ENCODE results near the gene UBE2QL1.

The UBE2QL1 gene

DNA sequence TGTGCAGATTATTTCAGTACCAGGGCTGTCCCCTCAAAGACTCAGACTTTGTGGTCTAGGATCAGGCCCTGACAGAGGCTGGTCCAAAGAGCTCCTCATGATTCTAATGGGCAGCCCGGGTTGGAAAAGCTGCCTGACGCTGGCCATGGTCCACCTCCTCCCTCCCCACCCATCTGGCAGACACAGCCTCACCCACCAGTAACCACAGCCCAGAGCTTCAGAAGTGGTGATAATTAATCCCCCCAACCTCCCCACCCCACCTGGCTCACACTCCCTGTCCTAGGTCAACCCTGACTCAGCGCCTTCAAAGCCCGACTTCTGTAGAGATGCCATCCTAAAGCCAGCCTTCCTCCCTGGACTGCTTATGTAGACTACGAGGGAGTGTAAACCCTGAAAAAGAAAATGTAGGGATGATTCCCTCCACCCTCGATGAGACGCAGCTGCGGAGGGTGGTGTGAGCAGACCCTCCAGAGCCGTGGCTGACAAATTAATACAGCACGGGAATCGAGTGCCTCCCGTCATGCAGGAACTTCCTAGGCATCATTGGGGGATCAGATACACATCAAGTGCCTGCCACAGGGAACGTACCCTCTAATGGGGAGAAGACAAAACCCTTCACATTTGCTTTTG, 7.0 kb downstream of the UBE2QL1 start:
- no peak for DNase-seq

DNA sequence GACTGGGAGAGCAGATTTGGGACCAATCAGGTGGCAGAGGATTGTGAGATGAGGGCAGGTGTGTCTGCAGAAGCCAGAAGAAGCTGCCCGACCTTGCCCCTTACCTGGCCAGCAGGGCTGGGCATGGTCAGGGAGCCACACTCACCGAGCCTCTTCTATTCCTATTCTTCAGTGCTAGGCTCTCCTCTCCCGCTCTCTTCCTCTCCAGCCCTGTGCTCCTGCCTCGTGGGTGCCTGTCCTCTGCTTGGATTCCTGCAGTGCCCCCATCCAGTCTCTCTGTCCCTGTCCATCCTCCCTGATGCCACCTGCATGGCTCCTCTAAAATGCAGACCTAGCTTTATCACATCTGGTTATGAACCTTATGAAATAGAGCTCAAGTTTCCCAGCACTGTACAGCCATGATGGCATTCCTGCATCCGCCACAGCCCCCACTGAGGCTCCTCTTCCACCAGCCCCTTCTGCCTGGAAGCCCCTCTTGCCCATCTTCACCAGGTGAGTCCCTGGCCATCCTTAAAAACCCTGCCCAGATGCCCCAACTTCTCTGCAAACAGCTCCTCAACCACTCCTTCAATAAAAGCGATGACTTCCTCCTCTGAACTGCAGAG, 8.2 kb downstream of the UBE2QL1 start:
- DNase-seq, result no peak

DNA sequence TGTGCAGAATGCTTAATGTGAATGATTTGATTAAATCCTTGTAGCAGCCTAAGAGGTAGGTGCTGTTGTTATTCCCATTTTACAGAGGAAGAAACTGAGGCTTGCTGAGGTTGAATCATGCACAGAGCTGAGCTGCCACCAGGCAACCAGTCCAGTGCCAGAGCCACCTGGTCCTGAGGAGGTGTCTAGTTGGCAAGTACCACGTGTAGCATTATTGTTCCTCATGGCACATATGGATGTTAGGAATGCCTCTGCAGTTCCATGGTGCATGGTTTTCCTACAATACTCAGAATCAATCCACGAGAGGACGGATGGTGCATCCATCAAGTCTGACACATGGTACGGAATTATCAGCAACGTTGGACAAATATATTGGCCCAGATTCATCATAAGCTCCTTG, 8.9 kb downstream of the UBE2QL1 start:
- DNase-seq, result no peak

DNA sequence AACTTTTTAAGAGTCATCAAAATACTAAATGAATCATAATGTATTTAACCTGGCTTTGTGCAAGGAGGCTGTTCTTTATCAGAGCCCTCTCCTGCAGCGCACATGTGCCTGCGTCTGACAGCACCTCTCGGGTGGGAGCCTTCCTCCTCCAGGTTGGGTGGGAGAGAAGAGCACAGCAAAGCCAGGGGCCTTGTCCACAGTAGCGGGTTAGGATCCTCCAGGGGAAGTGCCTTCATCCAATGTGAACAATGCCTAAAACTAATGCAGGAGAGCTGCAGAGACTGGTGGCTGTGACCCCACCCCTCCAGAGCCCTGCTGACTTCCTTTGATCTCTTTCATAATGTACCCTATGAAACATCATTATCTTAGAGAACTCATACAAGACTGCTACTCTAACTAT, 10.2 kb downstream of the UBE2QL1 start:
- no peak for DNase-seq

DNA sequence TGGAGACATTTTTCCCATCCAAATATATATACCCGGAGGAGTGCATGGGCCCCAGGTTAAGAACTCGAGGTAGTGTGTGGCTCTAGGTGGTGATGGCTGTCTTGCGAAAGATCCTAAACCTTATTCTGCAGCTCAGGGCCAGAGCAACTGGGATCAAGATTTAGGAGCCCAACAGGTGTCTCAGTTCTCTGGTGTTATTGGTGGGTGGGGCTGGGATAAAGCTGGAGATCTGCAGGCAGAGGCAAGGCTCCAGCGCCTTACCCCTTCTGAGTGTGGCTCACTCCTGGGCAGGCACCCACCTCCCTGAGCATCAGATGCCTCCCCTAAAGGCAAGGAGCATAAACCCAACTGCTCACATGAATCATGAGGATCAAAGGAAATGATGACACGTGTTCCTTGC, 11.2 kb downstream of the UBE2QL1 start:
- DNase-seq, result no peak

DNA sequence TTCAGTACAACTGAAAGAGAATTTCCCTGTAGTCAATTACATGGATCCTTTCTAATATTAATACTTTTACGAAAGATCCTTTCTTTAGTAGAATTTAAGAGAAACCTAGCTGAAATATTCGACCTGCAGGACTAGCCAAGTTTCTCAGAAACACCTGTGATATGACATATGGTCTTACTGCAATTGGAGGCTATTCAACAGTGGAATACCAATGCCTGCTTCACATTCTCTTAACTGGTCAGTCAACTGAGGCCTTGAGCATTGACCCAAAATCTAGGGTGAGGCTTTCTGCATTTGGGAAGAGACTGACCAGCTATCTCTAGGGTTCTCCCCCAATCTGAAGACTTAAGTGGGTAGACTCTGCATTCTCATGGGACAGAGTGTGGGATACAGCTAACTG, 12.3 kb downstream of the UBE2QL1 start:
- DNase-seq, result no peak

DNA sequence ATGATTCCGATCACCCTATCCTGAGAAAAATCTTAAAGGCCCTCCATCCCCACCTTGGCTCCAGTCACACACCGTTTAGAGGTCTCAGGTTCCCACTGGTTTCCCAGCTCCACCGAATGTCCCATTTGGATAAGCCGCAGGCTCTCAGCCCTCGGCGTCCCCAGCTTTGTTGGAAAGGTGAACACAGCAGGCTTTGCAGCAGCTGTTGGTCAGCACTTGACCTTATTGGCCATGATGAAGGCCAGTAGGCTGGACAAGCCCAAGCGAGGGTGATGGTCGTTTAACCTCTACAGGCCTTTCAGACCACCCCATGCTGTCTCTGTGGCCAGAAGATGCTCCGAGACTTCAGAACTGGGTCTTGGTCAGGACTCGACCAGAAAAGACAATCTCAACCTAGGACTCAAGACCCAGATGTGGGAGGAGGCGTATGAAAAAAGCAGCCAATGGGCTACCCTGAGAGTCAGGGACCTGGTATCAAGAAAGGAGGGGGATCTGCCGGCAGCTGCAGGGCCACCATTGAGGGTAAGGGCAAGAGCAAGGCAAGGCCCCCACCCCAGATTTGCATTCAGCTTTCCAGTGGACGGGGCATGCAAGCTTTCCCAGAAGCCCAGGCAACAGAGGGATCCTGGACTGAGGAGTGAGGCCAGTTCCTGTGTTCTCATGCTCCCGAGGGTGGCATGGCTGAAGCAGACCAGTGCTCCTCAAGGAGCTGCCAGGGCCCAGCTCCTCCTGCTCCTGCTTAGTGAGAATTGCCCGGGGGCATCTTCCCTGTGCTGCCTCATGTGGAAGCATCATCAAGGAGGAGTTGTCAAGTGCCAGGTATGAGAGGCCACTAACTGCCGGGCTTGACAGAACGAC, 13.4 kb downstream of the UBE2QL1 start:
- no peak for DNase-seq

DNA sequence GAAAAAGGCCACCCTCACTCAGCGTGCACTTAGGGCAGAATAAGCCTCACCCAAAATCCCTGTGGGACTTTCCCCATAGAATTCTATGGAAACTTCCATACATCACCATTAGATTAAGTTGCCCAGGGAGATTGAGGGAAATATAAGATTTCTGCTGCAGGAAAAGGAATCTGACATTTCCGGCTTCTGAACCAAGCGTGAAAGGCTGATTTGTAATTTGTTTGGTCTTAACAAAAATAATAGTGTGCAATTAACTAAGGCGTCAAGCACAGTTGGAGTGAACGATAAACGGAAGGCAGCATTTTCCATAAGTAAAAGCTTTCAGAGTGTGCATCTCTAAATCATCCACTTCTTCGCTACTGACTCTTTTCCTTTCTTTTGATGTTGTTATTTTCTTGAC, 14.0 kb downstream of the UBE2QL1 start:
- no peak for DNase-seq

DNA sequence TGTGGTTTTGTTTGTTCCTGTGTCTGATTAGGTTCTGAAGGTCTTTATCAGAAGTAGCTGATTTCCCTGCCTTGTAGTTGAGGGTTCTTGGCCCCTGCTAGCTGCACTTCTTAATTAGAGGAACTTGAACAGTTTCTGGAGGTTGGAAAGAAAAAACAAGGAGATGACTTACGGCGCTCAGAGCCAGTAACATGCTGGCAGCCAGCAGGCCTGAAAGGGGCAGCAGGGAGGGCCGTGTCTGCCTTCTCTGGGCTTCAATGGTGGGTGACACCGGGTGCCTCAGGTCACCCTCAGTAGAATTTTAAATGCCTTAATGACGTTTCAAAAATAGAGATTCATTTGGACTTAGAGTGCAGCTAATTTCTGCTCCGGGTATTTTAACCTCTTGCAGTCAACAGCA, 15.8 kb downstream of the UBE2QL1 start:
- no peak for DNase-seq

DNA sequence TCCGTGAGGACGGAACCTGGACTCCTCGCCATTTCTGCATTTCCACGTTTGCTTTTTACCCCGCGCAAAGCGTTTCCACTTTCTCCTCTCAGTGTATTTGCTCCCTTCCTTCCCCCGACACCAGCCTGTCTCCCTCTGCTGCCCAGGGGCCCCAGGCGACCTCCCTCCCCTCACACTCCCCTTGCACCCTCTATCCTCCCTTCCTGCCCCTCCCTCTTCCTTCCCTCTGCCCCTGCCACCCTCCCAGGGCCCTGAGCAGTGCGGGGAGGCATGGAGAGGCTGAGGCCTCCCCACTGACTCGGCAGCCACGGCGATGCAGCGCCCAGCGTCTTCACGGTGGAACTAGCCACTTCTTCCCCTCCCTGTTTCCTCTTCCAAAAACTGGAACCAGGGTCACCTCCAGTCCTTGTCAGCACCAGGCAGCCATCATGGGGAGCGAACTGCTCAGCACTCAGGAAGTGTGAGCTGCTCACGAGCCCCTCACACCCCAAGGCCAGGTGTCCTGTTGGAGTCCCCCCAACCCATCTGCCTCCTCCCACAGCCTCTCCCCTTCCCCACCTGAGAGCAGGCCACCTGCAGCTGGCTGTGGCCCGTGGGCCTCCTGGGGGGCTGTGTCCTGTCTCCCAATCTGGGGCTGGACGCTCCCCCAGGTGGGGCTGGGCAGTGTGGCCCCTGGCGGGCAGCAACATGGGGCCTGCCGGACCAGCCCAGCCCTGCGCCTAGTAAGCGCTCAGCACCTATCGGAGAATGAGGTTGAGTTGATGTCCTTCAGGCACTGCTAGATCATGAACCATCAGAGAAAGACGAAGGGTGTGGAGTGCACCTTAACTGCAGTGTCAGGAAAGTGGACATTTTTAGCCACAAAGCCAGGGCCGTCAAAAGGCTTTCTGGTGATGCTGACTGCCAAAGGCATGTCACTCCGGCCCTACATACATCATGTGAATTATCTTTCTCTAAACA, 17.5 kb downstream of the UBE2QL1 start:
- no peak for DNase-seq

DNA sequence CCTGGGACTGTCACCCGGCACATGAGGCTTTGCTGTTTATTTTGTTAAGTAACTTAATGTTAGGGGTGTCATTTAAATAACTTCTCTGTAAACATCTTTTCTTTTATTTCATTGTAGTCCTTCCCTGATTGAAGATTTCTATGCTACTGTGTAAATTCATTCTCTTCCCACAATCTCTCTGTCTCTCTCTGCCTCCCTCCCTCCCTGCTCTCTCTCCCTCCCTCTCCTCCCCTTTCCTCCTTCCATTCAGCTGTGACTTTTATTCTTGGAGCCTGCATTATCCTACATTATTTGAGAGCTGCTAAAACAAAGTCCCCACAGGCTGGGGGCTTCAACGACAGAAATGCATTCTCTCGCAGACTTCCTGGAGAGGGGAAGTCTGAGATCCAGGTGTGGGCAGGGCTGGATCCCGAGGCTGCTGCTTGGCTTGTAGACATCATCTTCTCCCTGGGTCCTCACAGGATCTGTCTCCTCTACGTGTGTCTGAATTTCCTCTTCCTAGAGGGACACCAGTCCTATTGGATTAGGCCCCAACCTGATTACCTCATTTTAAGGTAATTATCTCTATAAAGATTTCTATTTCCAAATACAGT, 18.4 kb downstream of the UBE2QL1 start:
- no peak for DNase-seq

DNA sequence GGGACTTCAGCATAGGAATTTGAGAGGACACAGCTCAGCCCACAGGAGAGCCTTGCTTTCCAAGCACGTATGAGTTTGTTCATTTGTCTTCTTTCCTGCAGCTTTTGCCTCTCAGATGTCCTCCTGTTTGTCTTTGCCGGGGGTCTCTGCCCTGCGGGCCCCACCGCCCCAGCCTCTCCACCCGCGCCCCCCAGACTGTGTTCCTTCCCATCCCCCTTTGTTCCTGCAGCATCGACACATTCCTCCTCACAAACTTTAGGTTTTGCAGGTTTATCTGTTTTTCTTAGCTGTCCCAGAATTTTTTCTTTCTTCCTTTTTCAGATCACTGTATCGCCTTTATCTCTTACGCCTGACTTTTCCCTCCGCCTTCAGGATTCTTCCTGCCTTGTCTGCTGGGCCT, 18.9 kb downstream of the UBE2QL1 start:
- DNase-seq, result no peak

DNA sequence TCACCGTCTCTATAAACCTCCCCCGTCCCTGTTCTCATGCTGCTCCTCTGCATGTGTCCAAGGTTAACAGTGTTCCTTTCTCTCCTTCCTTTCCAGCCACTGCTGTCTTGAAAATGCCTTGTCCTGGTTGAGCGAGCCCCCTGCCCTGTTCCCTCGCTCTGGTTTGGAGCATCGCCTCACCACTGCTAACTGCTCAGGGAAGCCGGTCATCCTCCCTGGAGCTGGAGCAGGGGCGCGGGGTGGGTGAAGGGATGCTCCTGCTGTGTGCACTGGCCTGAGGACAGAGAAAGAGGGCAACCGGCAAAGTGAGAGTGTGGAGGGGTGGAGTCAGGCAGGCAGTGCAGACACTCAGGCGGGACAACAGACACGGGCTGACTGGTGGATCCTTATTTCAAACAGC, 19.4 kb downstream of the UBE2QL1 start:
- DNase-seq, result no peak

DNA sequence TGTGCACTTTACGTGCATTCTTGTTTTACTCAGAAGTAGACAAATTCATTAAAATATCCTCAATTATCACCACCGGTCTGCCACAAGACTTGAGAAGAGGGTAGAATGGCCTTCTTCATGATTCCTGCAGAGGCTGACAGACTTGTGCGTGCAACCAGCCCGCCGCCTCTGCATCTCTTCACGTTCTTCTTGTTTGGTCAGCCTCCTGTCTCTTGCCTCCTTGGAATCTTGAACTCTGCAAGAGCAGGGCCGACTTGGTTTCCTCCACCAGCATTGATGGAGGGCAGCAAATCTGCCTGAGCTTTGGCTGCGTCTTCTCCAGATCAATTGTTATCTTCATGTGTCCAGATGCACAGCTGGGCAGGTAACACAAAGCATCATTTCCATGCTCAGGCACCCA, 20.2 kb downstream of the UBE2QL1 start:
- no peak for DNase-seq

DNA sequence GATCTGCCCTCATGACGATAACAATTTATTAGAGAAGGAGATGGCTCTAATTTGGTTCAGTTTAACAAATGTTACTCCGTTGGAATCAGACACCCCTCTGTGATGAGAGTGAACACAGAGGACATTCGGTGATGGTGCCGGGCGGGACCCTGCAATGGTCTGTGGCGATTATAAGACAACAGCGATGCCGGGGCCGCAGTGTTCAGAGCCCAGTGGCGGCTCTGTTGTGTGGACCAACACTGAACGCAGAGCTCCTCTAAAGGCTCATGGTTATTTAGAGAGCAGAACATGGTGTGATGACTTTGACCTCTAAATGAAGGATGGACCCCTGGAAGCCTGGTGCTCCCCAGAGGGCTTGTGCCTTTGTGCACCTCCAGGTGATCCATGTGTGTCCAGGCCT, 21.2 kb downstream of the UBE2QL1 start:
- no peak for DNase-seq

DNA sequence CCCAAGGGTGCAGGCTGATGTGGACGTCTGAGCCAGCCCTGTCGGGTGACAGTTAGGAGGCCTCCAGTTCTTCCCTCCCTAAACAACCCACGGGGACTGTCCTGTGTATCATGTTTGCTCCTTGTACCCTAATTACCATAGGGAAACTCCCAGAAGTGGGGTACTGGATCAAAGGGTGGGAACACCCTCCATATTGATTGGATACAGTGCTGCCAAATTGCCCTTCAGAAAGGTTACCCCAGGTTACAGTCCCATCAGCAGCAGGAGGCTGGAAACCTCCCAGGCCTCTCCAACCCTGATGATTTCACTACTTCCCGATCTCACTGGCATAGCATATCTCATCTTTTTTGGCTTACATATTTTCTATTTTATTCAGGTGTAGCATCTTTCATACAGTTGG, 22.0 kb downstream of the UBE2QL1 start:
- DNase-seq, result no peak

DNA sequence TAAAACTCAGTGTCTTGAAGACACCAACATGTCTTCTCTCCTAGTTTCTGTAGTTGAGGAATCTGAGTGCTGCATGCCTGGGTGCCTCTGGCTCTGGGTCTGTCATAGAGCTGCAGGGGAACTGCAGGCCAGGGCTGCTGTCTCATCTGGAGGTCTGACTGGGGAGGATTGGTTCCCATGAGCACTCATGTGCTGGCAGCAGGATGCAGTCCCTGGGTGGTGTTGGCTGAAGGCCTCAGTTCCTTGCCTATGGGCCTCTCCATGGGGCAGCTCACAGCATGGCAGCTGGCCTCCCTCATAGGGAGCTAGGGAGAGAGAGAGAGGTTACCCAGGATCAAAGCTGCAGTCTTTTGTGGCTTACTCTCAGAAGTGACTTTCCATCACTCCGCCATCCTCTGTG, 22.6 kb downstream of the UBE2QL1 start:
- no peak for DNase-seq

DNA sequence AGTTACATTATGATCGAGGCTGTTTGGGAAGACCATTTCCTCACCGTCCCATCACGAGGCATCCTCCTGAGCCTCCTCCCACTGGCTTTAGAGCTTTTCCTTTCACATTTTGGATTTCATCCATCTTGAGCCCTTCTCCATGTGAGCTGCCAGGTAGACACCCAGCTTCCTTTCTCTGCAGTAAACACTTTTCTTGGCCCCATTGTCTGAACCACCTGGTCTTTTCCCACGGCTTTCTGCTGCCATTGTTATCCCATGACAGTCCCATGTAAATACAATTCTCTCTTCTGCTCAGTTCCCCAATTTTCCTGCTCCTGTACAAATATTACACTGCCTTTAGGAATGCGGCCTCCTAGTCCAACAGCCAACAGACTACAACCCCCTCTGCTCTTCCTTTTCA, 24.1 kb downstream of the UBE2QL1 start:
- DNase-seq, result no peak

DNA sequence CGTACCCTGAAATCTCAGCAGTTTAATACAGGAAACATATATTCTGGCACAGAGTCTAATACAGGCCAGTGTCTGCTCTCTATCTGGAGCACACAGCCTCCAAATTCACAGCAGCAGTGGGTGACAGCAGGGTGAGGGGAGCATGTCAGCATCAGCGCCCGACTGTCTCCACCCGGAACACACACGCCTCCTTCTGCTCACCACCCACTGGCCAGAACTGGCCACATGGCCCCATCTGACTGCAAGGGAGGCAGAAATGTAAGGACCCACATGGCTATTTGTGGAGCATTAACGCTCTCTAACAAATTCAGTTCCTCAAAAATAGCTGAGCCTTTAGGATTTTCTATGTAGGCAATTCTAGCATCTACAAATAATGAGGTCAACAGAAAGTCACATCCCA, 24.6 kb downstream of the UBE2QL1 start:
- DNase-seq, result no peak

DNA sequence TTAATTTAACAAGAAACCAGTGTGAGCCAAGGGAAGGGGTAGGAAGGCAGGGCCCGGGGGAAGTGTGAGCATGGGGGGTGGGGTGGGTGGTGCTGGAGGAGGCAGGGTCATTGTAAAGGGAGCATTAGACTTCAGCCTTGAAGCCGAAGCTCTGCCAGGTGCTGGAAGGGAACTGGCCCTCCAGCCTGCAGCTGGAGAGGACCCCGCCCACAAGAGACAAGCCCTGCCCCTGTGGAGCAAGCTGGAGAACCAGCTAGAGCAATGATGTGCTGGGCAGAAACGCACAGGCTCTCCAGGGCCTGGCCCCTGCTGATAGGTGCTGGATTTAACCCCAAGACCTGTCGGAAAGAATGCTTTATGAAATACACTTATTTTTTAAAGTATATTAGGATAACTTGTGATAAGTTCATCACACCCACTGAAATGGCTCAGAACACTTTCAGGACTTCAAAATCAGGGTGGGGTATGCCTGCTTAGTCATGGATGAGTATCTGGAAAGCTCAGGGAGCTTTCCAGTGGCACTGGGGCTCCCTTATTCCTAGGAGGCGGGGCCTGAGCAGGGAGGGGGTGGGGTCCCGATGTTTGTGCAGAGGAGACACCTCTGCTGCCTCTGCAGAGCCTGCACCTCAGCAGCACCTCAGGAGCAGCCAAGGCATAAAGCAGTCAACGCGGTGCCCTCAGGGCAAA, 27.1 kb downstream of the UBE2QL1 start:
- no peak for DNase-seq

DNA sequence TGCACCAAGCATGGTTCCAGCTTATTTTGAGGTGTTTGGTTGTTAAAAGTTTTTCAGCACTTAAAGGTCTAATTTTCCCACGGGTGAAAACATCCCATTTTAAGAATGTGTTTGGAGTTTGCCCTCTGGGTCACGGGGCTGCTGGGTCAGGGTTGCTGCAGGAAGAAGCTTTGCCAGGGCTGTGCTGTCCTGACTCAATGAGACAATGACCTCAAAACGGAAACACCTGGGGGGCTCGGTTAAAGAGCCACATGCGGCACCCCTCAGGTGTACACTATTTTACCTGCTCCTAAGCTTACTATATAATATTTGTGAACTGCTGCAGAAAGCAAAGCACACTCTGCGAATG, 27.6 kb downstream of the UBE2QL1 start:
- DNase-seq, result no peak

DNA sequence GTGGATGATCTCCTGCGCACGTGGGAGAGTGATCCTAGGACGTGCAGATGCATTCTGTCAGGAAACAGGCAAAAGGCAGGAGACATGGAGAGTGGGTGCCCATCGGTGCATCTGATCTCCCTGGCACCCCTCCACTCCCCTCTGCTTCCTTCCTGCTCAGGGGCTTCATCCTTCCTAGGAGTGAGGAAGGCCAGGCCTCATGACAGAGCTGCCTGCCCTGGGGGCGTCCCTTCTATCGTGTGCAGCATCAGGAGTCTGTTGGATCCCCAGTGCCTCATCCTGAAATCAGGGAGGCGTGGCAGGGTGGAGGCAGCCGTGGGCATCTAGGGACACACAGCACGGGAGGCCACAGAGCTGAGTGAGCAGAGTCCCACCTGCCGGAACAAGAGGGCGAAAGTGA, 30.1 kb downstream of the UBE2QL1 start:
- DNase-seq, result no peak
